SJSA1 (cell line): ENCODE results near the gene CKLF. TPM values are rescaled to one million over a fixed set of nuclear protein-coding genes. Genes with fewer than 3 reads are reported as not detected.
"Not testable (repeated sequence)": the region's sequence is repeated elsewhere in the genome, so short reads cannot be mapped to it uniquely, and the experiment has no call there.

Source experiments
- DNase-seq, 2 experiments: peaks; one replicate each; pipeline ENCODE4 v3.0.0-alpha.2; 2015 to 2020; ENCODE audit warnings: low spot score in 2 of 2, low read depth in 1 of 2
- H3K27ac ChIP-seq: fragments of 250-450 bp; sonication (Bioruptor Pico); 2 replicates; pipeline ENCODE4 v1.5.1; 2020; ENCODE audit warnings: mild to moderate bottlenecking, moderate library complexity
- H3K27me3 ChIP-seq: fragments of 250-450 bp; sonication (Bioruptor Pico); replicated peaks from 2 replicates; pipeline ENCODE4 v1.5.1; 2020; ENCODE audit warnings: mild to moderate bottlenecking, moderate library complexity
- H3K36me3 ChIP-seq: fragments of 250-450 bp; sonication (Bioruptor Pico); 2 replicates; pipeline ENCODE4 v1.5.1; 2020; ENCODE audit warnings: mild to moderate bottlenecking
- H3K4me1 ChIP-seq: fragments of 250-450 bp; sonication (Bioruptor Pico); replicated peaks from 2 replicates; pipeline ENCODE4 v1.6.1; 2021; ENCODE audit warnings: mild to moderate bottlenecking
- H3K4me3 ChIP-seq: fragments of 250-450 bp; sonication (Bioruptor Pico); 2 replicates; pipeline ENCODE4 v1.5.1; 2020; ENCODE audit warnings: mild to moderate bottlenecking
- H3K9me3 ChIP-seq: fragments of 250-450 bp; sonication (Bioruptor Pico); replicated peaks from 2 replicates; pipeline ENCODE4 v1.5.1; 2020; ENCODE audit warnings: mild to moderate bottlenecking
- total RNA-seq: library from RNA; depleted of rRNA; stranded (reverse); fragments of >200 nt; shearing (Covaris generic); gene quantifications from 2 replicates; pipeline ENCODE4 v1.2.3, GENCODE V29; 2014

The CKLF gene
- total RNA-seq, 1 experiment from 2014 or later = 134 TPM

GRCh38 chr16:66596559-66596958 is 44.2 kb downstream of the CKLF start:
- H3K27me3 ChIP-seq, DNase-seq, H3K4me1 ChIP-seq, H3K9me3 ChIP-seq, H3K27ac ChIP-seq, H3K36me3 ChIP-seq, H3K4me3 ChIP-seq: not testable (repeated sequence)

DNA sequence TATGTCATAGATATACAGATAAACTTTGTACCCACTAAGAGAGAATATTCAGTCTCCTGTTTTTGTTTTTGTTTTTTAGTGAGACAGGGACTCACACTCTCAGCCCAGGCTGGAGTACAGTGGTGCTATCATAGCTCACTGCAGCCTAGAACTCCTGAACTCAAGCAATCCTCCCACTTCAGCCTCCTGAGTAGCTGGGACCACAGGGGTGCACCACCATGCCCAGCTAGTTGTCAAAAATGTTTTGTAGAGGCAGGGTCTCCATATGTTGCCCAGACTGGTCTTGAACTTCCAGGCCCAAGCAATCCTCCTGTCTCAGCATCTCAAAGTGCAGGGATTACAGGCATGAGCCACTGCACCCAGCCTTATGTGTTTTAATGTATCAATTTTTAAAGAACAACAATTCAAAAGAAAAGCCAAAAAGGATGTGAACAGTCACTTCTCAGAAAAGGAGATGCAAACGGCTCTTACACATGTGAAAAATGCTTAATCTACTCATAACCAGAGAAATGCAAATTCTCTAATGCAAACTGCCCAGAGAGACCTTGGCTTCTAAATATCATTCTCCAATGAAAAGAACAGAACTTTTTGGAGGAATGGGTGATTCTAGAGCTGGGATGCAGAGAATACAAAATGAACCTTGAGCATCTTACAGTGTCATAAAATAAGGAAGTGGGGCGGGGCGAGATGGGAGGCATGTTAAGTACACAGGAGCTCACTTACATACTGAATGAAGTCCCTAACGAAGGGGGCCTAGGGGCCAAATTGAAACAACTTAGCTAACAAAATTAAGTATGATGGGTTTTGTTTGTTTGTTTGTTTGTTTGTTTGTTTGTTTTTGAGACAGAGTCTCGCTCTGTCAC is 44.8 kb downstream of the CKLF start:
- Histone ChIP-seq H3K36me3 (no peaks in the 10 kb centered on the region), H3K27ac (no peak overlapping the region), H3K4me1 (no peaks in the 10 kb centered on the region), H3K27me3 (no peaks in the 10 kb centered on the region), H3K4me3 (no peak overlapping the region), H3K9me3 (no peaks in the 10 kb centered on the region)
- no peak for DNase-seq

- H3K4me1 ChIP-seq = no peaks in the 10 kb centered on the region
- no peaks in the 10 kb centered on the region for H3K36me3 ChIP-seq
- no peak overlapping the region for H3K4me3 ChIP-seq
- no peaks in the 10 kb centered on the region for H3K9me3 ChIP-seq
- no peaks in the 10 kb centered on the region for H3K27me3 ChIP-seq
- no peak overlapping the region for H3K27ac ChIP-seq
- DNase-seq = no peak
Measured at GRCh38 chr16:66598111-66598510, 45.7 kb downstream of the CKLF start.

DNA sequence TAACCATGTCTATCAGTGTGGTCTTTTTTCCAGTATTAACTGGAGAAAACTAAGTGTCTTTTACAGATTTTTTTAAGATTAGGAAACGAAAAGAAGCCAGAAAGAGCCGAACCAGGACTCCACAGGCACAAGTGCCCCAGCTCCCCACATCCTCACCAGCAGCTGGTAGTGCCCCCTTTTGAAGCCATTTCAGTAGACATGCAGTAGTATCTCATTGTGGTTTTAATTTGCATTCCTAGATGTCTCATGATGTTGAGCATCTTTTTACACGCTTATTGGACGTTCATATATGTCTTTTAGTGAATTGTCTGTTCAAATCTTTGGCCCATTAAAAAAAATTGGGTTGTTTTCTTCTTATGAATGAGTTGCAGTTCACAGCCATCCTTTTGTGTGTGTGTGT is 47.4 kb downstream of the CKLF start:
- no peak overlapping the region for H3K4me3 ChIP-seq
- no peaks in the 10 kb centered on the region for H3K27me3 ChIP-seq
- H3K36me3 ChIP-seq = peaks cover 1% of the 10 kb centered on the region
- DNase-seq = no peak
- peaks cover 7% of the 10 kb centered on the region for H3K4me1 ChIP-seq
- no peak overlapping the region for H3K27ac ChIP-seq
- H3K9me3 ChIP-seq = no peaks in the 10 kb centered on the region

GRCh38 chr16:66600477-66600876 is 48.1 kb downstream of the CKLF start:
- H3K9me3 ChIP-seq = no peaks in the 10 kb centered on the region
- no peaks in the 10 kb centered on the region for H3K27me3 ChIP-seq
- no peak overlapping the region for H3K27ac ChIP-seq
- H3K4me3 ChIP-seq = no peak overlapping the region
- peaks cover 7% of the 10 kb centered on the region for H3K36me3 ChIP-seq
- DNase-seq = no peak
- H3K4me1 ChIP-seq = peaks cover 7% of the 10 kb centered on the region

- no peak for DNase-seq
- Histone ChIP-seq H3K4me1 (peaks cover 16% of the 10 kb centered on the region), H3K9me3 (no peaks in the 10 kb centered on the region), H3K4me3 (no peak overlapping the region), H3K36me3 (peaks cover 7% of the 10 kb centered on the region), H3K27me3 (no peaks in the 10 kb centered on the region), H3K27ac (no peak overlapping the region)
Measured at GRCh38 chr16:66601471-66601870, 49.1 kb downstream of the CKLF start.

DNA sequence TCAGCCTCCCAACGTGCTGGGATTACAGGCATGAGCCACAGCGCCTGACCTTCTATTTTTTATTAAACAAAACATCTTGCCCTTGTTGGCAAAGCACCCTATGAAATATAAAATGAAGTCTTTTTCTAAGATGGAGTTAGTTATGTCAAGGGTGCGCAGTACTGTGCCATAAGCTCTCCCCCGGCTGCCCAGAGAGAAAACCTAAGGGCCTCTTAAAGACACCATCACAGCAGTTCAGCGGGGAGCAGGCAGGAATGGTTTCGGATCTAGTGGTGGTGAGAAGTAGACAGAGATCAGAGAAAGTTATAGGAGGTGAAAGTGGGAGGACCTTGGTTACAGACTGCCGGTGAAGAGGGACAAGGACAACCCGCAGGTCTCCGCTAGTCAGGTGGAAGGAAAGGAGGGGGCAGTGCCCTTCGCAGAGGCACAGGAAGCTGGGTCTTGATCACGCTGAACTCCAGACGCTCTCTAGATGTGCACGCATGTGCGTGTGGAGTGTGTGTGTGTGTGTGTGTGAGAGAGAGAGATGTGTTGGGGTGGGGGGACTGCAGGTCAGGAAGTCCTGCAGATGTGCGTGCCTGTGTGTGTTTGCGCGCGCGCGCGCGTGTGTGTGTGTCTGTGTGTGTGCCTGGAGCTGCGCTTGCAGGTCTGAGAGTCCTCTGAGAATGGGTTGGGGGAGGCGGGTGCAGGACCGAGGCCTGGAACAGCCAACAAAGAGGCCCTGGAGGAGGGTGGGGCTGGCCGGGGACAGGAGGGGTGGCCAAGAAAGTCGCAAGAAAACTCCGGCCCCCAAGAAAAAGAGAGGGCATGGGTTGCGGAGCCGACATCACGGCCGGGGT is 51.4 kb downstream of the CKLF start:
- Histone ChIP-seq H3K4me1 (peaks cover 21% of the 10 kb centered on the region), H3K36me3 (peaks cover 14% of the 10 kb centered on the region), H3K27me3 (no peaks in the 10 kb centered on the region), H3K9me3 (no peaks in the 10 kb centered on the region), H3K27ac (peak overlapping the region; percentile 56), H3K4me3 (peak overlapping the region; percentile 92)
- DNase-seq = peak; percentile 74 to 75

GRCh38 chr16:66604376-66605176 is 52.2 kb downstream of the CKLF start, which contains the start of gene CMTM3:
CMTM3 (plus strand) TSS chr16:66604704; CDS start chr16:66604806, 102 bp downstream.
- H3K4me3 ChIP-seq = peak within 1 kb of the TSS; percentile 92
- peaks cover 22% of the 10 kb centered on the region for H3K36me3 ChIP-seq
- H3K27ac ChIP-seq = peak within 1 kb of the TSS; percentile 85
- no peaks in the 10 kb centered on the region for H3K9me3 ChIP-seq
- DNase-seq = peak; percentile 72 to 73
- no peaks in the 10 kb centered on the region for H3K27me3 ChIP-seq
- H3K4me1 ChIP-seq = peaks cover 24% of the 10 kb centered on the region

GRCh38 chr16:66605177-66605978 is 53.0 kb downstream of the CKLF start:
- Histone ChIP-seq H3K27ac (peak overlapping the region; percentile 85), H3K27me3 (no peaks in the 10 kb centered on the region), H3K4me1 (peaks cover 24% of the 10 kb centered on the region), H3K9me3 (no peaks in the 10 kb centered on the region), H3K4me3 (peak overlapping the region; percentile 92), H3K36me3 (peaks cover 30% of the 10 kb centered on the region)
- DNase-seq = peak; percentile 66 to 72

- Histone ChIP-seq H3K27me3 (no peaks in the 10 kb centered on the region), H3K9me3 (no peaks in the 10 kb centered on the region), H3K36me3 (peaks cover 38% of the 10 kb centered on the region), H3K27ac (no peak overlapping the region), H3K4me3 (peak overlapping the region; percentile 92), H3K4me1 (peaks cover 24% of the 10 kb centered on the region)
- DNase-seq = no peak
Measured at GRCh38 chr16:66605979-66606751, 53.8 kb downstream of the CKLF start.

GRCh38 chr16:66608241-66609138 is 56.1 kb downstream of the CKLF start:
- H3K4me3 ChIP-seq = no peak overlapping the region
- H3K36me3 ChIP-seq = peaks cover 61% of the 10 kb centered on the region
- DNase-seq = peak; percentile 80 to 91
- H3K27me3 ChIP-seq = no peaks in the 10 kb centered on the region
- H3K4me1 ChIP-seq = peaks cover 24% of the 10 kb centered on the region
- 0 out of 2 replicates have a peak overlapping the region, but pooled peaks have one; percentile 11 for H3K27ac ChIP-seq
- no peaks in the 10 kb centered on the region for H3K9me3 ChIP-seq
